Measurements from ENCODE around the gene SETD2. TPM values are rescaled to one million over a fixed set of nuclear protein-coding genes. Genes with fewer than 3 reads are reported as not detected.
A peak's percentile ranks its signal among the peaks of the same experiment; 100 is the strongest.

SETD2 gene
- total and polyA plus RNA-seq, 9 of the 15 experiments (the other 6 are each of a cell fraction or from before 2014, with no cell fraction given) = 8.2 to 44.0 (median 33.6) TPM

DNA sequence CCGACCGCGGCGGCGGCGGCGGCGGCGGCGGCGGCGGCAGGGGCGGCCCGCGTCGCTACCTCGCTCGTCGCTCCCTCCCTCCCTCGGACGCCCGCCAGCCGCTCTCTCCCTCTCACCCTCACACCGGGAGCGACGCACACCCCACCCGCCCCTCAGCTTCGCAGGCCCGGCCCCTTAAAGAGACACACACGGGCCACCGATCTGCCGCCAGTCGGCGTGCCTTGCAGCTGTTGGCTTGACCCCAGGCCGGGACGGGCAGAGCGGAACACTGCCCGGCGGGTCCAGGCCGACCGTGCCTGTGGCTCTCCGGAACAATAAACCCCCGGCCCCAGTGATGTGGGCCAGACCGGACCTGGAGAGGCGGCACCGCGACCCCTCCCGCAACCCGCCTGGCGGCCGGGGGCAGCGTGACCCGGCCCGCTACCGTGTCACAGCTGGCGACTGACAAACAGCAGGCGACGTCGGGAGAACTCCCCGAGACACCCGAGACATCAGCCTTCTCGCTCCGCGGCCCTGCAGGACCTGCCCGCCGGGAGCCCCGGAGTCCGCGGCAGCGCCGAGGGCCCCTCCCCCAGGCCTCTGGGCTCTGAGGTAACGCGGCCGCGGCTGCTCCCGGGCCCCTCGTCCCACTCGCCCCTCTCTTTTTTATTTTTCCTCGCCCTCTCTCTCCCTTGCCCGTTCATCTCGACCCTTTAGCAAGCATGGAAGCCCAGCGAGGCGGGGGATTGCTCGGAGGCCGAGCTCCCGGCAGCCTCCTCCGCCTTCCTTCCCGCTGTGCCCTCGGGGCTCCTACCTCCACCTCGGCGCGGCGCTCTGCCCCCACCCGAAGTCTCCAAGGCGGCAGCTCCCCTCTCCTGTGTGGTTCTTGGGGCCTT, at the start of gene SETD2 (continued):
- TF ChIP-seq MBD1 (CRISPR knock-in tag; IDR thresholded peaks at IDR 0.05) (no peak), ATF2 (CRISPR knock-in tag; IDR thresholded peaks at IDR 0.05) (peak; percentile 43; the same call in 1 of the 2 replicates), CREBBP (IDR thresholded peaks at IDR 0.05; ENCODE audit: low read depth, low read length) (no peak), TRIM24 (IDR thresholded peaks at IDR 0.05) (peak in 1 of 2 experiments; percentile 50; a peak in 1 of 4 replicates), HMGN3 (IDR thresholded peaks at IDR 0.05; ENCODE audit: borderline replicate concordance, extremely low read depth, insufficient read length, low read depth, low read length) (peak; percentile 90), ZNF445 (CRISPR knock-in tag; IDR thresholded peaks at IDR 0.05; ENCODE audit: low read depth) (no peak), ZBTB7A (IDR thresholded peaks at IDR 0.05; ENCODE audit: borderline replicate concordance, control insufficient read depth, low read depth, low read length) (peak; percentile 64), ZNF184 (CRISPR knock-in tag; IDR thresholded peaks at IDR 0.05) (no peak), RAD51 (IDR thresholded peaks at IDR 0.05; ENCODE audit: borderline replicate concordance, low read depth) (peak; percentile 46; the same call in 1 of the 2 replicates), ZNF324 (CRISPR knock-in tag; IDR thresholded peaks at IDR 0.05) (no peak)
- TF ChIP-seq, protein P1, sequence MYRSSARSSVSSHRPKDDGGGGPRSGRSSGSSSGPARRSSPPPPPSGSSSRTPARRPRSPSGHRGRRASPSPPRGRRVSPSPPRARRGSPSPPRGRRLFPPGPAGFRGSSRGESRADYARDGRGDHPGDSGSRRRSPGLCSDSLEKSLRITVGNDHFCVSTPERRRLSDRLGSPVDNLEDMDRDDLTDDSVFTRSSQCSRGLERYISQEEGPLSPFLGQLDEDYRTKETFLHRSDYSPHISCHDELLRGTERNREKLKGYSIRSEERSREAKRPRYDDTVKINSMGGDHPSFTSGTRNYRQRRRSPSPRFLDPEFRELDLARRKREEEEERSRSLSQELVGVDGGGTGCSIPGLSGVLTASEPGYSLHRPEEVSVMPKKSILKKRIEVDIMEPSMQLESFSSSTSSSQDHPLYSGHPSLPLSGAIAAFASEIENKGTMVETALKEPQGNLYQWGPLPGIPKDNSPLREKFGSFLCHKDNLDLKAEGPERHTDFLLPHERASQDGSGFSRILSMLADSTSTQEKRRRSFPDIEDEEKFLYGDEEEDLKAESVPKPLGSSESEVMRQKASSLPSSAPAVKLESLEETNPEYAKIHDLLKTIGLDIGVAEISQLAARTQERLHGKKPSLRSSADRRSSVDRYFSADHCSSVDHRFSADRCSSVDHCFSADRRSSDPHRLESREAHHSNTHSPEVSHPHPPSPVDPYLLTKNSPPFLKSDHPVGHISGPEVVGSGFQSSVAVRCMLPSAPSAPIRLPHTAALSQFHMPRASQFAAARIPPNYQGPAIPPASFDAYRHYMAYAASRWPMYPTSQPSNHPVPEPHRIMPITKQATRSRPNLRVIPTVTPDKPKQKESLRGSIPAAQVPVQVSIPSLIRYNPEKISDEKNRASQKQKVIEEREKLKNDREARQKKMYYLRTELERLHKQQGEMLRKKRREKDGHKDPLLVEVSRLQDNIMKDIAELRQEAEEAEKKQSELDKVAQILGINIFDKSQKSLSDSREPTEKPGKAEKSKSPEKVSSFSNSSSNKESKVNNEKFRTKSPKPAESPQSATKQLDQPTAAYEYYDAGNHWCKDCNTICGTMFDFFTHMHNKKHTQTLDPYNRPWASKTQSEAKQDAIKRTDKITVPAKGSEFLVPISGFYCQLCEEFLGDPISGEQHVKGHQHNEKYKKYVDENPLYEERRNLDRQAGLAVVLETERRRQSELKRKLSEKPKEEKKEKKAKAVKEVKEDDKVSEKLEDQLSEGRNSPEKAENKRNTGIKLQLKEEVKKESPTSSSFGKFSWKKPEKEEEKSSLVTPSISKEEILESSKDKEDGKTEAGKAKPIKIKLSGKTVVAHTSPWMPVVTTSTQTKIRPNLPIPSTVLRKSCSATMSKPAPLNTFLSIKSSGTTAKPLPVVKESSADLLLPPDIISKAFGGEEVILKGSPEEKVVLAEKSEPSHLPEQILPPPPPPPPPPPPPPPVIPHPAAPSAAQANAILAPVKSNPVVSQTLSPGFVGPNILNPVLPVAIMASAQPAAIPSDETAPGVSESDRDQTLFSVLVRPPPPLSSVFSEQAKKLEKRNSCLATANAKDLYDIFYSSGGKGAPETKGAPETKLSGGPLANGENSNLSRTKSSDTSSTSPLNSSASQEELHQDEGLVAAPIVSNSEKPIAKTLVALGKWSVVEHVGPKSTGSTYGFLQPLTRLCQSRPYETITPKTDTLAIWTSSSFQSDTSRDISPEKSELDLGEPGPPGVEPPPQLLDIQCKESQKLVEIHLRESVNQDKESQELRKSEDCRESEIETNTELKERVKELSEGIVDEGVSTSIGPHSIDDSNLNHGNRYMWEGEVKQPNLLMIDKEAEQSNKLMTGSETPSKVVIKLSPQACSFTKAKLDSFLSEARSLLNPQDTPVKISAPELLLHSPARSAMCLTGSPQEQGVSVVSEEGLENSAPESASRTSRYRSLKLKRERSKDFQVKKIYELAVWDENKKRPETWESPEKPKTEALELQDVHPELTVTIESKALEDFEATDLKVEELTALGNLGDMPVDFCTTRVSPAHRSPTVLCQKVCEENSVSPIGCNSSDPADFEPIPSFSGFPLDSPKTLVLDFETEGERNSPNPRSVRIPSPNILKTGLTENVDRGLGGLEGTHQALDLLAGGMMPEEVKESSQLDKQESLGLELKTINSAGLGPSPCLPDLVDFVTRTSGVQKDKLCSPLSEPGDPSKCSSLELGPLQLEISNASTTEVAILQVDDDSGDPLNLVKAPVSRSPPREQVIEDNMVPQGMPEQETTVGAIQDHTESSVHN (IDR thresholded peaks at IDR 0.05; ENCODE audit: borderline replicate concordance in 1 of 2, low read depth in 1 of 2) = no peak
- TF ChIP-seq, protein P2, sequence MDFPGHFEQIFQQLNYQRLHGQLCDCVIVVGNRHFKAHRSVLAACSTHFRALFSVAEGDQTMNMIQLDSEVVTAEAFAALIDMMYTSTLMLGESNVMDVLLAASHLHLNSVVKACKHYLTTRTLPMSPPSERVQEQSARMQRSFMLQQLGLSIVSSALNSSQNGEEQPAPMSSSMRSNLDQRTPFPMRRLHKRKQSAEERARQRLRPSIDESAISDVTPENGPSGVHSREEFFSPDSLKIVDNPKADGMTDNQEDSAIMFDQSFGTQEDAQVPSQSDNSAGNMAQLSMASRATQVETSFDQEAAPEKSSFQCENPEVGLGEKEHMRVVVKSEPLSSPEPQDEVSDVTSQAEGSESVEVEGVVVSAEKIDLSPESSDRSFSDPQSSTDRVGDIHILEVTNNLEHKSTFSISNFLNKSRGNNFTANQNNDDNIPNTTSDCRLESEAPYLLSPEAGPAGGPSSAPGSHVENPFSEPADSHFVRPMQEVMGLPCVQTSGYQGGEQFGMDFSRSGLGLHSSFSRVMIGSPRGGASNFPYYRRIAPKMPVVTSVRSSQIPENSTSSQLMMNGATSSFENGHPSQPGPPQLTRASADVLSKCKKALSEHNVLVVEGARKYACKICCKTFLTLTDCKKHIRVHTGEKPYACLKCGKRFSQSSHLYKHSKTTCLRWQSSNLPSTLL (IDR thresholded peaks at IDR 0.05) = no peak
